ENCODE results near the gene KIRREL3.

Gene KIRREL3

GRCh38 chr11:126830216-126830806, 170.3 kb downstream of the KIRREL3 start:
- no peak overlapping the region for H3K4me3 ChIP-seq (ENCODE audit: low read depth, low read length)

DNA sequence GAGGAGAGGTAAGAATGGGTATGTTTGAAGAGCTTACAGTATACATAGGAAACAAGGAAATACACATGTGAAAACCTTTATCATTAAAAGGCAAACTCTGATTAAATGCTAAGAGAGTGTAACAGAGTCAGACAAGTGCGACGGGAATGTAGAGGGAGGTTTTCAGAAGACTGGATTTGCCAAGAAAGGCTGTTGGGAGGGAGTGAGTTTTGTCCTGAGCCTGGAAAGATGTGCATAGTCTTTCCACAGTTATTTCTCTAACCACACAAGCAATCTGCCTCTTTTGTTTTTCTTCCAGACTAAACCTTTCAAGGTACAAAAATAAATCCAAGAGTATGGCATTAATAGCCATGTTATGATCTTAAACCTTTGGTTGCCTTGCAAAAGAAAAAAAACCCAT, 170.9 kb downstream of the KIRREL3 start:
- no peak overlapping the region for H3K4me3 ChIP-seq (ENCODE audit: low read depth, low read length)
- TF ChIP-seq, protein P1, sequence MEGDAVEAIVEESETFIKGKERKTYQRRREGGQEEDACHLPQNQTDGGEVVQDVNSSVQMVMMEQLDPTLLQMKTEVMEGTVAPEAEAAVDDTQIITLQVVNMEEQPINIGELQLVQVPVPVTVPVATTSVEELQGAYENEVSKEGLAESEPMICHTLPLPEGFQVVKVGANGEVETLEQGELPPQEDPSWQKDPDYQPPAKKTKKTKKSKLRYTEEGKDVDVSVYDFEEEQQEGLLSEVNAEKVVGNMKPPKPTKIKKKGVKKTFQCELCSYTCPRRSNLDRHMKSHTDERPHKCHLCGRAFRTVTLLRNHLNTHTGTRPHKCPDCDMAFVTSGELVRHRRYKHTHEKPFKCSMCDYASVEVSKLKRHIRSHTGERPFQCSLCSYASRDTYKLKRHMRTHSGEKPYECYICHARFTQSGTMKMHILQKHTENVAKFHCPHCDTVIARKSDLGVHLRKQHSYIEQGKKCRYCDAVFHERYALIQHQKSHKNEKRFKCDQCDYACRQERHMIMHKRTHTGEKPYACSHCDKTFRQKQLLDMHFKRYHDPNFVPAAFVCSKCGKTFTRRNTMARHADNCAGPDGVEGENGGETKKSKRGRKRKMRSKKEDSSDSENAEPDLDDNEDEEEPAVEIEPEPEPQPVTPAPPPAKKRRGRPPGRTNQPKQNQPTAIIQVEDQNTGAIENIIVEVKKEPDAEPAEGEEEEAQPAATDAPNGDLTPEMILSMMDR (IDR thresholded peaks at IDR 0.05; ENCODE audit: borderline replicate concordance, insufficient read depth, low read depth, low read length) = no peak

More at GRCh38 chr11:126830216-126830806, 170.3 kb downstream of the KIRREL3 start:
- TF ChIP-seq, protein P1 (IDR thresholded peaks at IDR 0.05; ENCODE audit: borderline replicate concordance, insufficient read depth, low read depth, low read length) = no peak

GRCh38 chr11:126824035-126824607, 176.4 kb downstream of the KIRREL3 start:
- TF ChIP-seq, protein P1 (IDR thresholded peaks at IDR 0.05; ENCODE audit: borderline replicate concordance, insufficient read depth, low read depth, low read length) = no peak
- no peak overlapping the region for H3K4me3 ChIP-seq (ENCODE audit: low read depth, low read length)

- no peak overlapping the region for H3K4me3 ChIP-seq (ENCODE audit: low read depth, low read length)
- TF ChIP-seq, protein P1 (IDR thresholded peaks at IDR 0.05; ENCODE audit: borderline replicate concordance, insufficient read depth, low read depth, low read length) = no peak
Observed at GRCh38 chr11:126823274-126823673, 177.3 kb downstream of the KIRREL3 start.

- TF ChIP-seq, protein P1 (IDR thresholded peaks at IDR 0.05; ENCODE audit: borderline replicate concordance, insufficient read depth, low read depth, low read length) = no peak
- H3K4me3 ChIP-seq (ENCODE audit: low read depth, low read length) = no peak overlapping the region
Observed at GRCh38 chr11:126821827-126822226, 178.7 kb downstream of the KIRREL3 start.

DNA sequence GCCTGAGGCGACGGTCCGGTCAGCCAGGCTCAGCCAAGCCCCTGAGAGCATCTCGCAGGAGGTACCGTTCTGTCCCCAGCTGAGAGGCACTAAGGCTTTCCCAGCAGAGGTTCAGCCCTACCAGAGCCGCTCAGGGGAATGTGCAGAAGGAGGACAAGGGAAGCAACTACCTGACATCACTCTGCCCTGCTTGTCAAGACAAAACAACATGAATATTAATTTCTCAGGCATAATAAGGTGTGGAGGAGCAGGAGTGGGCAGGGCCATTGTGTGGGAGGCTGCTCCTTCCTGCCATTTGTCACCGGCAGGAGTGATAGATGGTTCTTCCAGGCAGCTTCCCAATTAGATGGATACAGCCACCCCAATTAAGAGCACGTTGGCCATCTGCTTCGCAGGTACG, 181.4 kb downstream of the KIRREL3 start:
- TF ChIP-seq, protein P1 (IDR thresholded peaks at IDR 0.05; ENCODE audit: borderline replicate concordance, insufficient read depth, low read depth, low read length) = no peak
- H3K4me3 ChIP-seq (ENCODE audit: low read depth, low read length) = no peak overlapping the region

Measured in GM12875 (cell line).